ENCODE results near the gene ZNRF3. TPM values are rescaled to one million over a fixed set of nuclear protein-coding genes. Genes with fewer than 3 reads are reported as not detected.
"Not testable (repeated sequence)": the region's sequence is repeated elsewhere in the genome, so short reads cannot be mapped to it uniquely, and the experiment has no call there.

The ZNRF3 gene
- total and polyA plus RNA-seq, 5 experiments from 2014 or later = 0.08 to 0.69 (median 0.34) TPM; not detected in 1

- H3K9me3 Mint-ChIP-seq = no peaks in the 10 kb centered on the region
- POLR2A ChIA-PET = no interaction called here
- DNase-seq (no peak), ATAC-seq (no peak)
- peaks cover 0 to 2% (median 0%) of the 10 kb centered on the region in 3 donors for H3K36me3 Mint-ChIP-seq
- peaks cover 6 to 17% (median 14%) of the 10 kb centered on the region in 4 donors for H3K4me1 Mint-ChIP-seq
- H3K27ac Mint-ChIP-seq = no peak overlapping the region
- H3K4me3 Mint-ChIP-seq = no peak overlapping the region
- peaks cover 36 to 80% (median 48%) of the 10 kb centered on the region in 5 donors for H3K27me3 Mint-ChIP-seq
Observed at GRCh38 chr22:29032584-29032983, 149.2 kb downstream of the ZNRF3 start.

- ATAC-seq (no peak), DNase-seq (no peak)
- Mint-ChIP-seq H3K36me3 (peaks cover 0 to 4% (median 0%) of the 10 kb centered on the region in 3 donors), H3K27ac (no peak overlapping the region), H3K4me1 (no peaks in the 10 kb centered on the region), H3K9me3 (no peaks in the 10 kb centered on the region), H3K4me3 (no peak overlapping the region), H3K27me3 (peaks cover 12 to 41% (median 27%) of the 10 kb centered on the region in 5 donors)
- POLR2A ChIA-PET = no interaction called here
Observed at GRCh38 chr22:29037340-29037932, 154.1 kb downstream of the ZNRF3 start.

GRCh38 chr22:29039148-29039547 is 155.8 kb downstream of the ZNRF3 start:
- Mint-ChIP-seq H3K4me1 (no peaks in the 10 kb centered on the region), H3K27ac (no peak overlapping the region), H3K4me3 (no peak overlapping the region), H3K27me3 (peaks cover 7 to 24% (median 16%) of the 10 kb centered on the region in 5 donors), H3K36me3 (peaks cover 0 to 3% (median 2%) of the 10 kb centered on the region in 3 donors), H3K9me3 (no peaks in the 10 kb centered on the region)
- ATAC-seq (no peak), DNase-seq (no peak)
- POLR2A ChIA-PET = no interaction called here

- H3K27ac Mint-ChIP-seq, H3K4me1 Mint-ChIP-seq, POLR2A ChIA-PET, H3K4me3 Mint-ChIP-seq, H3K9me3 Mint-ChIP-seq, DNase-seq, H3K36me3 Mint-ChIP-seq, ATAC-seq: not testable (repeated sequence)
- H3K27me3 Mint-ChIP-seq = peaks cover 7 to 18% (median 12%) of the 10 kb centered on the region in 5 donors
Observed at GRCh38 chr22:29039684-29040083, 156.3 kb downstream of the ZNRF3 start.

- peaks cover 7 to 12% (median 11%) of the 10 kb centered on the region in 5 donors for H3K27me3 Mint-ChIP-seq
- peak; percentile 60 to 84 for ATAC-seq
- DNase-seq = peak; percentile 39 to 82 (median 64)
- no peaks in the 10 kb centered on the region for H3K9me3 Mint-ChIP-seq
- POLR2A ChIA-PET = interaction anchor here (0.9 kb wide), 1 partner anchor 440 kb away, joined by 3 read pairs; no protein-coding TSS in a partner anchor
- no peaks in the 10 kb centered on the region for H3K4me1 Mint-ChIP-seq
- H3K4me3 Mint-ChIP-seq = no peak overlapping the region
- peaks cover 0 to 3% (median 2%) of the 10 kb centered on the region in 3 donors for H3K36me3 Mint-ChIP-seq
- no peak overlapping the region for H3K27ac Mint-ChIP-seq
Observed at GRCh38 chr22:29040385-29041275, 157.3 kb downstream of the ZNRF3 start.

GRCh38 chr22:29041408-29041807 is 158.0 kb downstream of the ZNRF3 start:
- Mint-ChIP-seq H3K4me3 (no peak overlapping the region), H3K36me3 (peaks cover 0 to 8% (median 2%) of the 10 kb centered on the region in 3 donors), H3K27ac (no peak overlapping the region), H3K4me1 (no peaks in the 10 kb centered on the region), H3K9me3 (no peaks in the 10 kb centered on the region), H3K27me3 (peaks cover 7 to 12% (median 10%) of the 10 kb centered on the region in 5 donors)
- POLR2A ChIA-PET = no interaction called here
- DNase-seq (no peak), ATAC-seq (no peak)

- Mint-ChIP-seq H3K36me3 (peaks cover 0 to 17% (median 2%) of the 10 kb centered on the region in 3 donors), H3K9me3 (no peaks in the 10 kb centered on the region), H3K4me3 (no peak overlapping the region), H3K27ac (no peak overlapping the region), H3K4me1 (no peaks in the 10 kb centered on the region), H3K27me3 (peaks cover 7 to 12% (median 10%) of the 10 kb centered on the region in 5 donors)
- no peak for DNase-seq
- POLR2A ChIA-PET = no interaction called here
- no peak for ATAC-seq
Observed at GRCh38 chr22:29043906-29044575, 160.7 kb downstream of the ZNRF3 start.

- ATAC-seq = no peak
- H3K4me1 Mint-ChIP-seq = no peaks in the 10 kb centered on the region
- no peak overlapping the region for H3K27ac Mint-ChIP-seq
- no peak overlapping the region for H3K4me3 Mint-ChIP-seq
- POLR2A ChIA-PET = no interaction called here
- H3K9me3 Mint-ChIP-seq = no peaks in the 10 kb centered on the region
- H3K36me3 Mint-ChIP-seq = peaks cover 0 to 17% (median 2%) of the 10 kb centered on the region in 3 donors
- DNase-seq = no peak
- H3K27me3 Mint-ChIP-seq = peaks cover 3 to 12% (median 9%) of the 10 kb centered on the region in 5 donors
Observed at GRCh38 chr22:29044657-29045176, 161.3 kb downstream of the ZNRF3 start.

- DNase-seq = no peak
- Mint-ChIP-seq H3K4me1 (no peaks in the 10 kb centered on the region), H3K27me3 (no peaks in the 10 kb centered on the region), H3K36me3 (peaks cover 0 to 13% (median 2%) of the 10 kb centered on the region in 3 donors), H3K9me3 (no peaks in the 10 kb centered on the region), H3K4me3 (no peak overlapping the region), H3K27ac (no peak overlapping the region)
- ATAC-seq = no peak
- POLR2A ChIA-PET = no interaction called here
Observed at GRCh38 chr22:29048822-29049654, 165.7 kb downstream of the ZNRF3 start.

GRCh38 chr22:29049655-29050263 is 166.4 kb downstream of the ZNRF3 start:
- peaks cover 0 to 13% (median 2%) of the 10 kb centered on the region in 3 donors for H3K36me3 Mint-ChIP-seq
- POLR2A ChIA-PET = no interaction called here
- H3K9me3 Mint-ChIP-seq = no peaks in the 10 kb centered on the region
- H3K27ac Mint-ChIP-seq = no peak overlapping the region
- DNase-seq = no peak
- peaks cover 0 to under 1% (median 0%) of the 10 kb centered on the region in 5 donors for H3K27me3 Mint-ChIP-seq
- H3K4me3 Mint-ChIP-seq = no peak overlapping the region
- no peaks in the 10 kb centered on the region for H3K4me1 Mint-ChIP-seq
- no peak for ATAC-seq

GRCh38 chr22:29050457-29050856 is 167.1 kb downstream of the ZNRF3 start:
- Mint-ChIP-seq H3K27me3 (peaks cover 0 to 2% (median 0%) of the 10 kb centered on the region in 5 donors), H3K36me3 (peaks cover 0 to 13% (median 2%) of the 10 kb centered on the region in 3 donors), H3K9me3 (no peaks in the 10 kb centered on the region), H3K4me3 (no peak overlapping the region), H3K27ac (no peak overlapping the region), H3K4me1 (no peaks in the 10 kb centered on the region)
- ATAC-seq (no peak), DNase-seq (no peak)
- POLR2A ChIA-PET = no interaction called here
